Activated CD4-positive, alpha-beta T cell treated with anti-CD3 and anti-CD28 coated beads for 4 hours (primary cell): ENCODE measurements around the gene EXOC4.
"Not testable (repeated sequence)": the region's sequence is repeated elsewhere in the genome, so short reads cannot be mapped to it uniquely, and the experiment has no call there.

Experiments used
- DNase-seq, 2 donors: peaks; one replicate each; pipeline ENCODE4 v3.0.0-alpha.2; 2020

The EXOC4 gene

GRCh38 chr7:133584956-133585668 is 332.2 kb downstream of the EXOC4 start:
- no peak for DNase-seq

GRCh38 chr7:133586253-133586652 is 333.4 kb downstream of the EXOC4 start:
- DNase-seq = no peak

GRCh38 chr7:133587903-133588302 is 335.0 kb downstream of the EXOC4 start:
- no peak for DNase-seq

- DNase-seq = no peak
Measured at GRCh38 chr7:133590795-133591194, 337.9 kb downstream of the EXOC4 start.

- DNase-seq = no peak
Measured at GRCh38 chr7:133591704-133592340, 338.9 kb downstream of the EXOC4 start.

- no peak for DNase-seq
Measured at GRCh38 chr7:133593561-133593960, 340.7 kb downstream of the EXOC4 start.

- DNase-seq = no peak
Measured at GRCh38 chr7:133601617-133602016, 348.7 kb downstream of the EXOC4 start.

GRCh38 chr7:133602291-133602690 is 349.4 kb downstream of the EXOC4 start:
- no peak for DNase-seq

- no peak for DNase-seq
Measured at GRCh38 chr7:133606991-133607390, 354.1 kb downstream of the EXOC4 start.

- no peak for DNase-seq
Measured at GRCh38 chr7:133609806-133610205, 356.9 kb downstream of the EXOC4 start.

- DNase-seq = no peak
Measured at GRCh38 chr7:133611955-133612354, 359.1 kb downstream of the EXOC4 start.

- DNase-seq = no peak
Measured at GRCh38 chr7:133613250-133613790, 360.4 kb downstream of the EXOC4 start.

GRCh38 chr7:133614251-133614650 is 361.4 kb downstream of the EXOC4 start:
- DNase-seq = no peak

- no peak for DNase-seq
Measured at GRCh38 chr7:133618970-133619369, 366.1 kb downstream of the EXOC4 start.

- DNase-seq = no peak
Measured at GRCh38 chr7:133619491-133619890, 366.6 kb downstream of the EXOC4 start.

- no peak for DNase-seq
Measured at GRCh38 chr7:133623721-133624120, 370.8 kb downstream of the EXOC4 start.

- no peak for DNase-seq
Measured at GRCh38 chr7:133625046-133625445, 372.2 kb downstream of the EXOC4 start.

- no peak for DNase-seq
Measured at GRCh38 chr7:133629701-133630100, 376.8 kb downstream of the EXOC4 start.

- DNase-seq = no peak
Measured at GRCh38 chr7:133633055-133633454, 380.2 kb downstream of the EXOC4 start.

GRCh38 chr7:133635541-133635940 is 382.7 kb downstream of the EXOC4 start:
- no peak for DNase-seq

- DNase-seq = no peak
Measured at GRCh38 chr7:133638857-133639256, 386.0 kb downstream of the EXOC4 start.

GRCh38 chr7:133641436-133641835 is 388.6 kb downstream of the EXOC4 start:
- DNase-seq = no peak

GRCh38 chr7:133642907-133643306 is 390.0 kb downstream of the EXOC4 start:
- no peak for DNase-seq

GRCh38 chr7:133643652-133644051 is 390.8 kb downstream of the EXOC4 start:
- DNase-seq = not testable (repeated sequence)
